Measurements from ENCODE around the gene PSAT1.

Gene PSAT1

GRCh38 chr9:78292716-78293497 is 4.0 kb upstream of the PSAT1 start:
- no peak for DNase-seq (ENCODE audit: low read depth in 3 of 3)

GRCh38 chr9:78294290-78295176 is 2.4 kb upstream of the PSAT1 start:
- DNase-seq (ENCODE audit: low read depth in 3 of 3), result no peak

- no peak for DNase-seq (ENCODE audit: low read depth in 3 of 3)
These were observed 1.7 kb upstream of the PSAT1 start for GRCh38 chr9:78295177-78295575.

- DNase-seq (ENCODE audit: low read depth in 3 of 3), result no peak
These were observed 1.2 kb upstream of the PSAT1 start for GRCh38 chr9:78295731-78296130.

GRCh38 chr9:78296201-78296892 is 578 bp upstream of the PSAT1 start:
- DNase-seq (ENCODE audit: low read depth in 3 of 3), result peak in 2 of 3 experiments; percentile 20 to 38

- no peak for DNase-seq (ENCODE audit: low read depth in 3 of 3)
These were observed 692 bp downstream of the PSAT1 start for GRCh38 chr9:78297672-78297961.

- no peak for DNase-seq (ENCODE audit: low read depth in 3 of 3)
These were observed 1.3 kb downstream of the PSAT1 start for GRCh38 chr9:78298046-78298765.

- no peak for DNase-seq (ENCODE audit: low read depth in 3 of 3)
These were observed 3.3 kb downstream of the PSAT1 start for GRCh38 chr9:78300209-78300608.

GRCh38 chr9:78301466-78301865 is 4.5 kb downstream of the PSAT1 start:
- DNase-seq (ENCODE audit: low read depth in 3 of 3), result no peak

GRCh38 chr9:78303377-78304062 is 6.6 kb downstream of the PSAT1 start:
- no peak for DNase-seq (ENCODE audit: low read depth in 3 of 3)

GRCh38 chr9:78304357-78304756 is 7.4 kb downstream of the PSAT1 start:
- no peak for DNase-seq (ENCODE audit: low read depth in 3 of 3)

GRCh38 chr9:78306222-78307076 is 9.5 kb downstream of the PSAT1 start:
- DNase-seq (ENCODE audit: low read depth in 3 of 3), result no peak

- DNase-seq (ENCODE audit: low read depth in 3 of 3), result no peak
These were observed 10.4 kb downstream of the PSAT1 start for GRCh38 chr9:78307360-78307759.

- no peak for DNase-seq (ENCODE audit: low read depth in 3 of 3)
These were observed 12.1 kb downstream of the PSAT1 start for GRCh38 chr9:78309066-78309465.

GRCh38 chr9:78311075-78311474 is 14.2 kb downstream of the PSAT1 start:
- no peak for DNase-seq (ENCODE audit: low read depth in 3 of 3)

- DNase-seq (ENCODE audit: low read depth in 3 of 3), result no peak
These were observed 15.1 kb downstream of the PSAT1 start for GRCh38 chr9:78311886-78312524.

- no peak for DNase-seq (ENCODE audit: low read depth in 3 of 3)
These were observed 17.6 kb downstream of the PSAT1 start for GRCh38 chr9:78314550-78314949.

GRCh38 chr9:78314953-78315870 is 18.3 kb downstream of the PSAT1 start:
- no peak for DNase-seq (ENCODE audit: low read depth in 3 of 3)
